ENCODE measurements around the gene TSPAN1.

The TSPAN1 gene

DNA sequence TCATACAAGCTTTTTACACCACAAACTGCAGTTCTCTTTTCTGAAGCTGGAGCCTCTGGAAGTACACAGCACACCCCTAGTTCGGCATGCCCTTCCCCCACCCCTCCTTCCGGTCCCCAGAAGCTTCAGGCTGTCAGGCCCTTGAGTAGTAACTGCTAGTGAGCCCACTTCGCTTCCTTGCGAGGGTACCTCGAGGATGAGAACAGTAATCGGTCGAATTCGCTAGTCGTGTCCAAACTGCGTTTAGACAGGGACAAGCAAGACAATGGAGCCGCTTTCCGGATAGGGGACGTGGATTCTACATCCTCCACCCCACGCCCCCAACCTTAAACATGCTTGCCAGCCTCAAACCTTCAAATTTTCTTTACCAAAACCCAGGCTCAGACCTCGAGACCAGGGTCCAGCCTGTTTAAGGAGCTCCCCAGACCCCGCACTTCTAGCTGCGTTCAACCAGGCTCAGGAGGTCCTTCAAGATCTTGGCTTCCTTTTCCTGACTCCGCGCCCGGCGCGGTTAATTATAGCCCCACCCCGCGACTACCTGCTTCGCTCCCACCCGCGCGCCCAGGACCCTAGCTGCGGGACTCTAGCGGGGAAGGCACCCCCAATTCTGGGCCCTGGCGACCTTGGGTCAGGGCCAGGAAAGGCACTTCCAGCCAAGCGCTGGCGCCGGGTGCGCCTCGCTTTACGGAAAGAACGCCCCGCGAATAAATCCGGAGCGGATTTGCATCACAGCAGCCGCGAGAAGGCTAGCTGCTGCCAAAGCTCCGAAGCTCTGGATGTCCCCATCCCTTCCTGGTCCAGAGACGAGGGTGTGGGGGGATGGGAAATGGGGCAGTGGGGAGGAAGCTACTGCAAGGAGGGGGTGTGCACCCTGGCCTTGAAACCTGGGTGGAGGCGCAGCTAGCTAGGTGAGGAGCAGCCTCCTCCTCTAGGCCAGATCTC lies 8.1 kb upstream of the TSPAN1 start:
- DNase-seq = no peak

DNA sequence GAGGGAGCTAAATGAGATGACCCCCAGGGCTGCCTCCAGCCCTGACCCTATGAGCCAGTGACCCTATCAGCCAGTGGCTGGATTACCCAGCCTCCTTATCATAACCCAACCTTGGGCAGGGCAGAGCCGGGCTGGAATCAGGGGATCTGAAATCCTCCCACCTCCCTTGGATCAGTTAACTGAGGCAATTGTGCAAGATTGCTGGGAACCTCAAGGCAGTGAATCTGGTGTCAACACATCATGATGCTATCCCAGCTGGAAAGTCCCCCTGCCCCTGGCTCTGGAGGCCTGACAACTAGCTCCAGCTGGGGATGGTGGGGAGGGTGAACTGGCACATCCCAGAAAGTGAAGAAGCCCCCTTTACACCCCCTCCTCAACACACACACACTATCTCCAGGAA lies 6.4 kb upstream of the TSPAN1 start:
- DNase-seq = no peak

DNA sequence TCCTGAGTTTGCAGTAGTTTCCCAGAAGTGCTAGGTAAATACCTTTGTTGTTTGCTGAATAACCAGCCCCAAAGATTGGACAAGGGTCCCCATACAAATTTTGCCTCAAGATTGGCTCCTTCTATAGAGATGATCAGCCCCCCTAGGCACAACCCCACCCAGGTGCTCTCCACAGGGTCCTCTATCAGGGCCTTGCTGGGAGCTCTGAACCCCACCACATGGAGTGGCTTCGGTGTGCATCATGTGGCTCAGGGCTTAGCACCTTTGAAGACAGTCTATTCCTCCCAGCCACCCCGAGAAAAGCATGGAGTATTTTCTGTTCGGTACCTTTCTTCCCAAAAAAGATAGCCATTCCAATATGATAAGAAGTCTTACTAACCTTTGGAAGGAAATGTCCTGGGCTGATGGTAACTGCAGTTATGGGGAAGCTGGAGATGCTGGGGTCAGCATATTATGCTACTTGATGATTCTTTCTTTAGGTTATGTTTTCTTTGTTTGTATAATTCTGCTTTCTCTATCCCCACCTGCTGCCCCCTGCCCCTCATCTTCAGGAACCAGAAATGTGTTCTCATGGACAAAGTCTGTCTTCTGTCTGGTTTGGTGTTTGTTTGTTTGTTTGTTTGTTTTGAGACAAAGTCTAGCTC lies 5.0 kb upstream of the TSPAN1 start:
- no peak for DNase-seq

DNA sequence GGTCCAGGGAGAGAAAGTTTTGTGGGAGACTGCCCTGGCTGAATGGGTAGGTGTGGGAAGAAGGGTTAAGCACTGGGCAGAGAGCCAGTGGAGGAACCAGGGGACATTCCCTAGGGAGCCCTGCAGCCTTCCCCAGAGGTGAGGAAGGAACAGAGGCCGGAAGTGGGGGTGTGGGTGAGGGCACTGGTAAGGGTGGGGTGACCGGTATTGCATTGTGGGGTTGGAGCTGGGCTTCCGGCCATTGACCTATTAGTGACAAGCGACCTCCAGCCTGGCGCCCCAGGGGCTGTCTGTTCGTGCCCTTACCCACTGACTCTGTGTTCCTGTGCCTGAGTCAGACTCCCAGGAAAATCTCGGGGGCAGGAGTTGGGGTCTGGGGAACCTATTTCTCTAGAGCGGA lies 3.5 kb upstream of the TSPAN1 start:
- DNase-seq = no peak

DNA sequence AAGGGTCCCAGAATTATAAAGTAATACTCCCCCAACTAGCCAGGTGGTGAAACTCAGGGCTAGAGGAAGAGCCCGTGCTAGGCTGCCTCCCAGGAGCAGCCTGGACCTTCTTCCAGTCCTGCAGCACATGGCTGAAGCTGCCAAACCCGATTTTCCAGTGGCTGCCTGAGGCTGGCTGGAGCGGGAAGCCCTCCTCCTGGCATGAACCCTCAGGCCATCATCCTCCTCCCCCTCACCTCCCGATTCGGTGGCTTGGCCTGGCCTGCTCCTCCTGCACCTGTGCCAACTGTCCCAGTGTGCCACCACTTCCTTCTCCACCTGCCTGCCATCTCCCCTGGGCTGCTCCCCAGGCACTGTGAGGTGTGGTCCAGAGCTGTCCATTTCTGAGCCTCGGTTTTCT lies 3.0 kb upstream of the TSPAN1 start:
- no peak for DNase-seq

DNA sequence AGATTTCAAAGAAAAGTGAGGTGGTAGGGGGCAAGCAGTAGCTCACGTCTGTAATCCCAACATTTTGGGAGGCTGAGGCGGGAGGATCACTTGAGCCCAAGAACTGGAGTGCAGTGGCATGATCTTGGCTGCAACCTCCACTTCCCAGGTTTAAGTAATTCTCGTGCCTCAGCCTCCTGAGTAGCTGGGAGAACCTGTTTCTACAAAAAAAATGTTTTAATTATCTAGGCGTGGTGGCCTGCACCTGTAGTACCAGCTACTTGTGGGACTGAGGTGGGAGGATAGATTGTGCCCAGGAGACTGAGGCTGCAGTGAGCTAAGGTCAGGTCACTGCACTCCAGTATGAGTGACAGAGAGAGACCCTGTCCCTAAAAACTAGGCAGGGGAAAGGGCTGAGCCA lies 2.6 kb upstream of the TSPAN1 start:
- no peak for DNase-seq

DNA sequence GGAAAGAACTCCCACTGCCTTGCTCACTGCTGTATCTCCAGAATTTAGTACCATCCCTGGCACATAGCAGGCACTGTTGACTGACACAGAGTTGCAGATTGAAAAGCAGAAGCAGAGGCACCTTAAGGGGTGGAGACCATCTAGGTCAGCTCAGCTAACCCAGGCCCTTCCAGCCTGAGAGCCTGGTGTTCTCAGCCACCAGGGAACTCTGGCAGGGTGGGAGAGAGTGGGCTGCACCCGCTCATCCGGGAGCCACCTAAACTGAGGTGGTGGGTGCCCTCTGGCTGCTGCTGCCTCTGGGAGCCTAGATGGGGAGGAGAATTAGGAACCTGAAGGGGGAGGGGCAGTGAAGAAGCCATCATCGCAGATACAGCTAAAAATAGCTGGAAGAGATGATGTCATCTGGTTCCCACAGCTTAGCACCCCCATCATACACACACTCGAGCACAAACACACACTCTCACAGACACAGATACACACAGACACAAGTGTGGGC lies 1.5 kb upstream of the TSPAN1 start:
- no peak for DNase-seq

DNA sequence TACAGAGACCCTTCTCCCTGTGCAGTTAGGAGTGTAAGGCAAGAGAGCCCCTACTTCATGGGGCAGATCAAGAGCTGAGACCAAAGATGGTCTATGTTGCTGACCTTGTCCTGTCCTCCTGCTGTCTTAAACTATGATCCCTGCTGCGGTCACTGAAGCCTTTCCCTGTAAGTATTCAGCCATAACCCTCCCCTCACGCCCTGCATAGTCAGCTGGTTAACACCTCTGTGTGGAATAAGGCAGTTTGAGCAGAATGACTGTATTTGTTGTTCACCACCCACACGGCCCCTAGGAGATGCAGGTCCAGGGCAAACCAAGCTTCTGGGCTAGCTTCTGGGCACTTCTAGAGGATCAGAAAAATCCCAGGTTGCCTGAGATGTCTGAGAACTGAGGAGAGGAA lies 356 bp downstream of the TSPAN1 start:
- no peak for DNase-seq

DNA sequence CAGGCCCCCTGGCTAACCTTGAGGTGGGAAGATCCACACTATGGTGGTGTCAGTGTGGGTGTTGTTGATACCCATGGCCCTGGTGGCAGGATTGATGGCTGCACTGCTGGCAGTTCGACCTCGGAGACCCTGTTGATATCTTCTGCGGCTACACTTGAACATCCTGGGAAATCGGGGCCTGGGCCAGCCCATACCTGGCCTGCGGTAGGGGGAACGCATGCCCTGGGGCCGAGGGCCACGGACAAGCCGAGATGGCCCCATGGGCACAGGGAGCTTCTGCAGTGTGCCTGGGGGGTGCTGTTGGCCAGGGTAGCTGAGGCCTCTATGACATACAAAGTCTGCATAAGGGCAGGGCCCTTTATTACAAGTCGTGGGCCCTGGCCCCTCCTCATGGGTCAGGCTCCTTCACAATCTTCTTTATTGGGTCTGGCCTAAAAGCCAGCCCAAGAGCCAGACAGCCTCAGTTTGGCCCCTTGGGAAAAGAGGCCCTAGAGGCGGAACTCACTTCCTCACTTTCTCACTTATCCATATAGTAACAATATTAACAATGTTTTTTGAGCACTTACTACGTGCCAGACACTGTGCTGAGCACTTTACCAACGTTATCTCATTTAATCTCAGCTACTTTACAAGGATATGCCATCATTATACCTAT lies 1.5 kb downstream of the TSPAN1 start, which contains the start of gene P3R3URF:
Gene P3R3URF (minus strand): TSS at position 278 of the 655 bp plus-strand sequence. CDS start 17 bp downstream, at position 261.
- DNase-seq = no peak

DNA sequence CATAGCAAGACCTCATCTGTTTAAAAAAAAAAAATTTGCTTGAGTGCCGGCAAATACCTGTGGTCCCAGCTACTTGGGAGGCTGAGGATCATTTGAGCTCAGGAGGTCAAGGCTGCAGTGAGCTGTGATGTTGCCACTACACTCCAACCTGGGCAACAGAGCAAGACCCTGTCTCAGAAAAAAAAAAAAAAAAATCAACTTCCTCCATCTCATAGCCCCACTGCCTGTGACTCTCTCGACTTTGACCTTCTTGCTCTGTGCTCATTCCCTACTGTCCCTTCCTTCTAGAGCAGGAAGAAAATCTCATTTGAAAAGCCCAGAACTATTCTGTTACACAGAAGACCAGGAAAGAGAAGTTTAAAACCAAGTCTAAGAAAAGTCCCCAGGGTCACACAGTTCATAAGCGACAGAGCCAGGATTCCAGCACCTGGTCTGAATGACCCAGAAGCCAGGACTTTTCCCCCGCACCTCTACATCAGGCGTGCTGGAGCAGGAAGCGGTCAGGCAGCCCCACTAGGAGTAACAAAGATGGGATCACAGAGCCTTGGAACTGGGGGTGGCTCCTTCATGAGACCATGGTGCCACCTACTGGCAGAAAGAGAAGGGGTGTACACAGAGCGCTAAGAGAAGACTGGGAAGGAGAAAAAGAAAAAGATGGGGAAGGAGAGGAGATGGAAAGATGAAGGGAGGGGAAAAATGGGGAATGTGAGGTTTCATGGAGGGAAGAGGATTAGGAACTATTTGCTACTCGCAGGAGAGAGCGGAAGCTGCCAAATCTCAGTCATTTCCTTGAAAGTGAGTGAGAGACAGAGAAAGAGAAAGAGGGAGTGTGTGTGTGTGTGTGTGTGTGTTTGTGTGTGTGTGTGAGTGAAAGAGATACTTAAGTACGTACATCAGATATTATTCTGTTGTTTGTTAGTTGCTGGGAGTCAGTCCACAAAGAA lies 4.5 kb downstream of the TSPAN1 start:
- DNase-seq = peak; percentile 37

DNA sequence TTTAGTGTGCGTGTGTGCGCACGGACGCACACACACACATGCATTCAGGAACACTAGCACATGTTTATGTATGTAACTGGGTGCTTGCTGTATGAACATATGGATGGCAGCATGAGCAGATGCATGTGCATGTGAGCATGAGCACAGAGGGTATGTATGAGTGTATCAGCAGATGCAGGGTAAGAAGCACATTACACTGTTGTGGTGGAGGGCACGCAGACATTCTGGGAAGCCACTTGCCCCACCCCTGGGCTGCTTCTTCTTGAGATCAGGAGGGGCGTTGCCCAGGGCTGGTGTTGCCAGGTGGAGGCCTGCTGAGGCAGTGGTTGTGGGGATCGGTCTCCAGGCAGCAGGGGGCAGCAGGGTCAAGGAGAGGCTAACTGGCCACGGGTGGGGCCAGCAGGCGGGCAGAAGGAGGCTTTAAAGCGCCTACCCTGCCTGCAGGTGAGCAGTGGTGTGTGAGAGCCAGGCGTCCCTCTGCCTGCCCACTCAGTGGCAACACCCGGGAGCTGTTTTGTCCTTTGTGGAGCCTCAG lies 5.3 kb downstream of the TSPAN1 start:
- DNase-seq = no peak

DNA sequence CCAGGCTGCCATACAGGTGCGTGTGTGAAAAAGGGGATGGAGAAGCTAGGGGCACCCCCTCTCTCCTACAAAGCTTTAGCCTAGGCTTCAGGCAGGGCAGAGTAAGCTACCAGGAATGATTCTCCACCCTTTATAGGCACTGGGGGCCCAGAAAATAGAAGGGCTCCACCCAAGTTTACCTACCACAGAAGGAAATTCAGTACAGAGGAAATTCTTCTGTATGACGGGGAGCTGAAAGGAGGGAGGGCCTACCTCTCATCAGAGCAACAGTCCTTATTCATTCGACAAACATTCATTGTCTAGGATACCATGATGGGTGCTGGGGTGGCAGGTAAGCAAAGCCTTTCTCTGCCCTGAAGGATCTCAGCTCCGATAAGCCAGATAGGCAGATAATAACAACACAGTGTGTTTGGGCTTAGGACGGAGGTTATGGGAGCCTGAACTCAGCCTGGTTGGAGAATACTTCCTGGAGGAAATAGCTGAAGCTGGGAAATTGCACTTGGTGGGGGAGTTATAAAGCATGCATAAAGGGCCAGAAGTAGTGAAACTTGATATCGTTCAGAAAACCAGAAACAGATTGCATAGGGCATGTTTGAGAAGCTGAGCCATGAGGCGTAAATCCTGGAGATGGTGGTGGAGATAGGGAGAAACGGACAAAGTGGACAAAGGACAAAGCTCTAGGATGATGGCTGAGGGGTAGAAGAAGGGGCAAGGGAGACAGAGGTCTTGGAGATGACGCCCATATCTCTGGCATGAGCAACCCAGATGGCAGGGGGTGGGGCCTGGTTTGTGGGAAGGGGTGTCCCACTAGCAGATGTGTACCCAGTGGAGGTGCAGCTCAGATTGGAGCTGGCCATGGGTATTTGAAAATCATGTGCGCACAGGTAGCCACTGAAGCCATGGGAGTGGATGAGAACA lies 6.7 kb downstream of the TSPAN1 start:
- DNase-seq = no peak

DNA sequence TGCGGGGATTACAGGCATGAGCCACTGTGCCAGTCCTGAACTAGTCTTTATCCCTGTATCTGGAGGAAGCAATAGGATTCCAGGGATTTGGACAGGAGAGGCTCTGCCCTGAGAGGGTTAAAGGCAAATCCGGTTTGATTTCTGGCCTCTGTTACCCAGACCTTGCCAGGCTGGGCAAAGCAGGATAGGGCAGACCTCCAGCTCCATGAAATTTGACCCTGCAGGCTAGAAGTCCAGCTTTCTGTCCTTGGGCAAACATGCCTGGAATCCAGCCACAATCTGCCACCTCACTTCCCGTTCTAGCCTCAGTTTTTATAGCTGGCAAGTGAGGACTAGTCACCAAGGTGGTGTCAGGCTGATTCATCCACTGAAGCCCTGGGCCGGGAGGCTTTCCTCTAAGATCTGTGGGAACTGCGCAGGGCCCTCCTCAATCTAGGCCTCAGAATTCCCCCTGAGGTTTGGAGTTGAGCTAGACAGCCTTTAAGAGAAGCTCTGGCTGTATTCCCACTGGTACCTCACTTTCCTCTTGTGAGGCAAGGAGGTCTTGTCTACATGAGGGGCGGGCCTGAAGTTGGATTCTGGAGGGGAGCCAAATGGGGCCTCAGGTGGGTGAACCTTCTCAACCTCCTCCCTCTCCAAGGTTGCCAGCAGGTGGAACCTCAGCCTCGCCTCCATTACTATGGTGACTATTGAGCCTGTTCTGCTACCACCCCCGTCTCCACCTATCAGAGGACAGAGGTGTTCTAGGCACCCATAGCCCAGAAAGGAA lies 8.4 kb downstream of the TSPAN1 start:
- peak; percentile 90 for DNase-seq

DNA sequence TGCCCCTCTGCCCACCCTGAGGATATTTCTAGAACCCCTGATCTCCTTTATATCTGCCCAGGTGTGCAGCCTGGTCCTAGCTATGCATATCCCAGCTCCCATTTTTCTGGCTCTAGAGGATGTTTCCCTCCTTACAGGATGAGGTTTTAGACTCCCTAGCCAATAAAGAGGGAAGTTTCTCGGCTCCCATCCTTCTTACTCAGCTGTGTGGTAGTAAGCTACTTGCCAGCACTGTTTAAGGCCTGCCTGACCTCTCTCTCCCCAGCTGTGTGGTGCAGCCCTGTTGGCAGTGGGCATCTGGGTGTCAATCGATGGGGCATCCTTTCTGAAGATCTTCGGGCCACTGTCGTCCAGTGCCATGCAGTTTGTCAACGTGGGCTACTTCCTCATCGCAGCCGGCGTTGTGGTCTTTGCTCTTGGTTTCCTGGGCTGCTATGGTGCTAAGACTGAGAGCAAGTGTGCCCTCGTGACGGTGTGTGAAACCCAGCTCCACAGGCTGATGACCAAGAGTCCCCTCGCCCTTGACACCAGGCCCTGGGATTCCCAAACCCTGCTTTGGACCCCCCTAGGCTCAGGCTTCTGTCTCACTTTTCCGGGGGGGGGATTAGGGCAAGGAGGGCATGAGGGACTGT lies 9.2 kb downstream of the TSPAN1 start:
- DNase-seq = no peak

DNA sequence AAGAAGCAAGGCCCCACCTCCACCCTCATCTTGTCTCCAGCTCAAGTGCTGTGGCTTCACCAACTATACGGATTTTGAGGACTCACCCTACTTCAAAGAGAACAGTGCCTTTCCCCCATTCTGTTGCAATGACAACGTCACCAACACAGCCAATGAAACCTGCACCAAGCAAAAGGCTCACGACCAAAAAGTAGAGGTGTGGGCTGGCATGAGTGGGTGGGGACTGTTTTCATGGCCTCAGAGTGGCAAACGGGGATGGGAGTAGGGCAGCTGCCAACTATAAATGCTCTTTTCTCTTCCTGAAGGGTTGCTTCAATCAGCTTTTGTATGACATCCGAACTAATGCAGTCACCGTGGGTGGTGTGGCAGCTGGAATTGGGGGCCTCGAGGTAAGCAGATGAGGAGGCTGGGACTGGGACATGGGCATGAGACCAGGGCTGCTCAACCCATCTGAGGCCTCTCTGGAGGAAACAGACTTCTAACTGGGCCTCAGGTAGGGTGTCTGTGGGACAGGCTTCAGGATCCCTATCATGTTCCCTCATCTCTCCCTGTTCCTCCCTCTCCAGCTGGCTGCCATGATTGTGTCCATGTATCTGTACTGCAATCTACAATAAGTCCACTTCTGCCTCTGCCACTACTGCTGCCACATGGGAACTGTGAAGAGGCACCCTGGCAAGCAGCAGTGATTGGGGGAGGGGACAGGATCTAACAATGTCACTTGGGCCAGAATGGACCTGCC lies 10.2 kb downstream of the TSPAN1 start:
- no peak for DNase-seq

DNA sequence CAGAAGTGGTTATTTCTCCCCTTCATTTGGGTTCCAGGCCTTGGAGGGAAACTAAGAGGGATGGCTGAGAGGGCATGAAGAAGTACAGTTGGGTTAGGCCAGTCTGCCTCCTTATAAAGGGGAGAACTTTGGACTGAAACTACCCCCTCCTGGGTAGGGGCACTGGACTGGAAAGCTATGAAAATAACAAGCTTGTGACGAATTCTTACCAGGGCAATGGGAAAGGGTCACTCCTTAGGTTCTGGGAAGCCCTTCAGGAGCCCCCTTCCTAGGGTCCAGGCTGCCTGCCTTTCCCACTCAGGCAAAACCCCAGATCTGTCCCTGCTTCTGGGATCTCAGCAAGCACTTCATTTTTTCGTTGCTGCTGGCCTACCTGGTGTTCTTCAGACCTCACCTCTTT lies 11.2 kb downstream of the TSPAN1 start:
- DNase-seq = no peak

DNA sequence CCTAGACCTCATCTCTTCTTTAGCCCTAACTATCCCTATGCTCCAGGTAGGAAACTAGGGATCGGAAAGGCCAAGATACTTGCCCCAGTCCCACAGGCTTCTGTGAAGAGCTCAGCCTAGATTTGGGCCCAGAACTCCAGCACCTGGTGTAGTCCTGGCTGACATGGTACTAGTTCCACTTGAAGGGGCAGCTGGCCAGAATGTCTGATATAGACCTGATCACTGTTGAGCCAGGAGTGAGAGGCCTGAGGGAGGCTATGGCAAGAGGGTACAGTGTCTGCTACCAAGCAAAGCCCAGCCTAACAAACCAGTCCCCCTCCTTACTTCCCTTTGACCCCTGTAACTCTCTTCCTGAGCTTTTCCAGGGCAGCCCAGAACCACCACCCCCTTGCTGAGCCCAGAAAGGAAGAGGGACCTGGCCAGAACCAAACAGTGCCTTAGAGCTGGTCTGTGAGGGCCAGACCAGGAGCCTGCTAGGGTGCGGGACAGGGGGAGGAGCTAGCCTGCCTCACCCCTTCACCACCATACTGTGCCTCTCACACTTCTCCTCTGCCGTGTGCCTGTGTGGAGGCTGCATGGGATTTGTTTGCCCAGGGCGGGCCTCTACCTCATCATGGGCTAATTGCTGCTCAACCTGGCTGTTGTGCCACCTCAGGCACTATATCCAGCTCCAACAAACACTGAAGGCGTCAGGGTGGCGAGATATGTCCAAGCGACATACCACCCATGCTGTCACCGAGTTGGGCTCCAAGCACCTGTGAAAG lies 12.4 kb downstream of the TSPAN1 start:
- no peak for DNase-seq

All from GOT3 (cell line).